Ammon's horn (tissue), 1 donor: ENCODE measurements around the gene VCX3B.
"Not testable (repeated sequence)": the region's sequence is repeated elsewhere in the genome, so short reads cannot be mapped to it uniquely, and the experiment has no call there.

Experiments
- DNase-seq: peaks from one replicate; pipeline ENCODE4 v3.0.0-alpha.2; 2016; ENCODE audit warnings: low spot score

VCX3B gene

GRCh38 chrX:8464530-8464929, at the start of gene VCX3B:
VCX3B (plus strand) TSS chrX:8464830; CDS start chrX:8465451, 621 bp downstream.
- DNase-seq: not testable (repeated sequence)

DNA sequence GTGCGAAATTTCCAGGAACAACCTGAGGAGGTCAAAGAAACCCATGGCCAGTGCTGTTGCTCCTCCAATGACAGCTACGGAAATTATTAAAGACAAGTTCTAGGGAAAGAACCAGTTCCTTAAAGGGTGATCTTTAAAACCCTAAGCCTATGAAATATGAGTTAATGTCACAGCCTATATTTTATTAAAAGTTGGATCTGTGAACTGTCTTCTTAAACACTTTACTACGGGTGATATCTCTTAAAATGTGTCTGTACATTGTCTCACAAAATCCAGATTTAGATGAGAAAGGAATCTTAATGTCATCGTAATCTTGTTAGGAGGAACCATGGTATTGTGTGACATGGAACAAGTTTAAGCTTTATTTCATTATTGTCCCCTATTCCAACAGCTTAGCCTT, 46.3 kb upstream of the VCX3B start:
- DNase-seq: no peak

- DNase-seq: peak; percentile 2
Observed at GRCh38 chrX:8424912-8425311, 39.7 kb upstream of the VCX3B start.

- no peak for DNase-seq
Observed at GRCh38 chrX:8429692-8430249, 34.9 kb upstream of the VCX3B start.

DNA sequence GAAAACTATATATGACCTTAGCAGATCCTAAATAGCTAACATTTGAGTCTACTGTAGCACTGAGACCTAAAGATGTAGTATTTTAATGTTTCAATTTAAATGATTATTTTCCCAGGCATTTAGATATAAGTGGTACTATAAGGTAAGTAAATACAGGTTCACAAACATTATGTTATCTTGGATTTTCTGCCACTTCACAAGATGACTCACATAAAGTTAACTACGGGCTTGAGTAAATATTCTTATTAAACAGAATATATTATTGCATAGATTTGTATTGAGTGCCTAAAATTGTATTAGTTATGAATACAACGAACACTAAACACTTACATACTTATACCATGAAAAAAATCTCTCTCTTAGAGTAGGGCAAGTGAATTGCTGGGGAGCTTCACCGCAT, 34.2 kb upstream of the VCX3B start:
- DNase-seq: no peak

- DNase-seq: no peak
Observed at GRCh38 chrX:8432396-8432795, 32.2 kb upstream of the VCX3B start.

DNA sequence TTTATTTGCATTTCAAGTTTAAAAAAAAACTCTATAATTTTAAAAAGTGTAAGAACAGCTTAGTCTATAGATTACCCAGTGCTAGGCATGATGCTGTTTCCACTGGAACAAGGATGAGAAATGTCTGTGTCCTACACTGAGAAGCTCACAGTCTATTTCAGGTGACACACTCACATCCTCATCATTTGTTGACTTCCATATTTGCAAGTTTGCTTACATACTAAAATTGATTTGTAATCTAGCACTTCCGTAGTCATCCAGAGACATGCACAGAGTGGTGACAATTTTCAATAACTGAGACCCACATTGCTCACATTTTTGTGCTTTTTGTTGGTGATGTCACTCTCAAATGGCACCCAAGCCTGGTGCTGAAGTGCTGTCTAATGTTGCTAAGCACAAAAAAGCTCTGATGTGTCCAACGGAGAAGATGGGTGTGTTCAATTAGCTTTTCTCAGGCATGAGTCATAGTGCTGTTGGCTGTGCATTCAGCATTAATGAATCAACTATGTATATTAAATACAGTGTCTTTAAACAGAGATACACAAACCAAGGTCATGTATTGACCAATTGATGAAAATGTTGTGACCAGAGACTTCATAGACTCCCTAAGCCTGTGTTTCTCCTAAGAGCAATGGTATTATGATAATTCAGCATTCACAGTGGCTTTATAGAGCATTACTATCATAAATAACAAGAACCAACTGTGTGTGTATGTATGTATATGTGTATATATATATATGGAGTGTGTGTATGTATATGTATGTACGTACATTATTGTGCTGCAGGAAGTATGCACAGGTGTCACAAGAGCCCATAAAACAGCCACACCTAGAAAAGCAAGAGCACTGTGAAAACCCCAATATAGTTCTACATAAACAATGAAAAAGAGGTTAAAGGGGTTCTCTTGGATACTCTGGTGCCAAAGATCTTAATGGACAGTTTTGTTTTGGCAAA, 31.2 kb upstream of the VCX3B start:
- no peak for DNase-seq

DNA sequence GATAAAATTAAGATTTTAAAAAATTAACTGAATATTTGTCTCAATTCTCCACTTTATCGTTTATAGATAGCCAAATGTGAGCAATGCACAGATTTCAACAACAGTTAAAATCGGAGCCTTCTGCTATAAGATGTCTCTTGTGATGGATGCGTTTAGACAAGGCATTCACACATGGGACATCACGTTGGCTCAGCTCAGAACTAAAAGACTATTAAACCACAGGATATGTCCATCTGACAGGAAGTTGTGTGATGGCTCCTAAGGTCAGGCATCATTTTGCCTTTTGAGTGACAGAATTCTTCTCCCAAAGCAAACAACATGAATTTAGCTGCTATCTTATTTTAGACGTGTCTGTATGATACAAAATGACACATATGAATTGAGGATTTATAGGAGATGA, 17.3 kb upstream of the VCX3B start:
- DNase-seq: no peak

DNA sequence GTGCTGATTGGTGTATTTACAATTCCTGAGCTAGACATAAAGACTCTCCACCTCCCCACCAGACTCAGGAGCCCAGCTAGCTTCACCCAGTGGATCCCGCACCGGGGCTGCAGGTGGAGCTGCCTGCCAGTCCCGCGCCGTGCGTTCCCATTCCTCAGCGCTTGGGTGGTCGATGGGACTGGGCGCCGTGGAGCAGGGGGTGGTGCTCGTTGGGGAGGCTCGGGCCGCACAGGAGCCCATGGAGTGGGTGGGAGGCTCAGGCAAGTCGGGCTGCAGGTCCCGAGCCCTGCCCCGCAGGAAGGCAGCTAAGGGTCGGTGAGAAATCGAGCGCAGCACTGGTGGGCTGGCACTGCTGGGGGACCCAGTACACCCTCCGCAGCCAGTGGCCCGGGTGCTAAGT, 12.3 kb upstream of the VCX3B start:
- not testable (repeated sequence) for DNase-seq

- DNase-seq: peak; percentile 1
Observed at GRCh38 chrX:8453611-8454010, 11.0 kb upstream of the VCX3B start.

DNA sequence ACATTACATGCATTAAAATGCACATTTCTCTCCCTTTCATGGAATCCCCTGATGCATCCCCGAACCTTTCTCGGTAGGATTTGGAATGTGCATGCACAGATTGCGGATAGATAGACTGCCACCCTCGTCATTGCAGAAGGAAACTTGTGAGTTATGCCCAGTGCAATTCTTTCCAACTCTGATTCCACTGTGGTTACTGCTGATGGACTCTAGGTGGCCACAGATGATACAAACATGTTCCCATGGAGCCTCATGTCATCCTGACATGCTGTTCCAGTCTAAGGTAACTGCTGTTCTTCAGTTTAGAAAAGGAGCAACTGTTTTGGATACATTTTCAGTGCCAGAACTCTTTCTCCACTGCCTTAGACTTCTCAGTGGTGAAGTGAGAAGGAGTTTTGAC, 9.1 kb upstream of the VCX3B start:
- DNase-seq: no peak

- DNase-seq: no peak
Observed at GRCh38 chrX:8462488-8462887, 2.1 kb upstream of the VCX3B start.

GRCh38 chrX:8484360-8484949, 19.8 kb downstream of the VCX3B start:
- no peak for DNase-seq

DNA sequence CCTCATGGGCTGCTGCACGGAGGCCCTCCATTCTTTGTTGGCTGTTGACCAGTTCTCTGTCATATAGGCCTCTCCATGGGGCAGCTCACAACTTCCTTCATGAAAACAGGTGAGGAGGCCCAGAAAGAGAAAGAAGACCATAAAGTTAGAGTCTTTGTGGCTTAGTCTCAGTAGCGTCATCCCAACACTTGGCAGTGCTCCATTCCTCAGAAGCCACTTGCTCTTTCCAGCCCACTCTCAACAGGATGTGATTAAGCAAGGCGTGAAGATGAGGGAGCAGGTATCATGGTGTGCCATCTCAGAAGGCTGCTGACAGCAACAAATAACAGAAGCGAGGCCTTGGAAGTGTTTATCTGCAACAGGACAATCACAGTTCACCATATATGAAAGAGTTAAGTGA, 30.4 kb downstream of the VCX3B start:
- not testable (repeated sequence) for DNase-seq

- no peak for DNase-seq
Observed at GRCh38 chrX:8500203-8500602, 35.6 kb downstream of the VCX3B start.

- not testable (repeated sequence) for DNase-seq
Observed at GRCh38 chrX:8502101-8502500, 37.5 kb downstream of the VCX3B start.

- DNase-seq: no peak
Observed at GRCh38 chrX:8504451-8504850, 39.8 kb downstream of the VCX3B start.
